Heart left ventricle (tissue), 13 donors: ENCODE results near the gene ZNF275.

Experiments
- CTCF ChIP-seq, 12 donors: fragments of 200-600 bp; sonication (generic) in 4 of 12; IDR thresholded peaks; one replicate each; pipeline versions ENCODE4 v1.5.0 to v1.8.0; 2018 to 2022; ENCODE audit warnings: antibody characterized with exemption in 12 of 12, mild to moderate bottlenecking in 5 of 12
- POLR2A ChIP-seq, 2 donors: fragments of 450-650 bp; IDR thresholded peaks; one replicate each; pipeline ENCODE4 v1.6.1; 2017; ENCODE audit warnings: antibody characterized with exemption in 2 of 2, mild to moderate bottlenecking in 2 of 2, moderate library complexity in 2 of 2
- donor health status: ischemic (EF 13 %, LVEDD 7.1; RV severe dilation, severe dysfunction).
- donor health status: DM: no; HTN: yes; CAD: no.
- donor health status: DM: no; HTN: no; CAD: no.
- donor health status: ischemic (EF 25% LVEDD 6.9; RV normal size, moderate dysfunction).
- donor health status: ischemic (EF 25% LVEDD 5.7; RV mildly dilated, moderate dysfunction).
- donor health status: ischemic (EF 35%, LVEDD 5.7; RV mildly dilated, moderate dysfunction).
- donor health status: nonischemic (EF 11% LVEDD 7.7; RV severe dilation, severe dysfunction).
- donor health status: DM: yes; HTN: yes; CAD: no.
- donor health status: PGD.
- donor health status: ischemic (EF 29% LVEDD 5.4; RV normal size, mild dysfunction).
- donor health status: nonischemic (EF 23%, LVEDD 6.1; RV moderate dilation, normal function).

- TF ChIP-seq CTCF (IDR thresholded peaks at IDR 0.05) (no peak), POLR2A (IDR thresholded peaks at IDR 0.05) (no peak)
Observed at GRCh38 chrX:153388722-153389459, 54.9 kb downstream of the ZNF275 start.
